ENCODE data around the gene RNF126.
"Not testable (repeated sequence)": the region's sequence is repeated elsewhere in the genome, so short reads cannot be mapped to it uniquely, and the experiment has no call there.

Gene RNF126

DNA sequence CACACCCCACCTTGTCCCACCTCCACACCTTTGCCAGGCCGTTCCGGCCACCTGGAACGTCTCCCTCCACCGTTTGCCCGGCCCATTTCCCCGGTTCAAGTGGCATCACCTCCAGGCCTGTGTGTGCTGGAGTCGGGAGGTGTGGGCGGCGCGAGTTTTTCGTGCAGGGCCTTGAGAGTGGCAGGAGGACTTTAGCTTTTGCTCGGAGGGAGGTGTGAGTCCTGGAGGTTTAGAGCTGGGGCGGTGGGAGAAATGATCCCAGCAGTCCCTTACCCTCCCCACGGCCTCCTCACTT, 41.4 kb upstream of the RNF126 start:
- H3K4me3 ChIP-seq (ENCODE audit: low read depth, low read length): no peak overlapping the region
- no peak for DNase-seq (ENCODE audit: low read depth)
- TF ChIP-seq, protein P1, sequence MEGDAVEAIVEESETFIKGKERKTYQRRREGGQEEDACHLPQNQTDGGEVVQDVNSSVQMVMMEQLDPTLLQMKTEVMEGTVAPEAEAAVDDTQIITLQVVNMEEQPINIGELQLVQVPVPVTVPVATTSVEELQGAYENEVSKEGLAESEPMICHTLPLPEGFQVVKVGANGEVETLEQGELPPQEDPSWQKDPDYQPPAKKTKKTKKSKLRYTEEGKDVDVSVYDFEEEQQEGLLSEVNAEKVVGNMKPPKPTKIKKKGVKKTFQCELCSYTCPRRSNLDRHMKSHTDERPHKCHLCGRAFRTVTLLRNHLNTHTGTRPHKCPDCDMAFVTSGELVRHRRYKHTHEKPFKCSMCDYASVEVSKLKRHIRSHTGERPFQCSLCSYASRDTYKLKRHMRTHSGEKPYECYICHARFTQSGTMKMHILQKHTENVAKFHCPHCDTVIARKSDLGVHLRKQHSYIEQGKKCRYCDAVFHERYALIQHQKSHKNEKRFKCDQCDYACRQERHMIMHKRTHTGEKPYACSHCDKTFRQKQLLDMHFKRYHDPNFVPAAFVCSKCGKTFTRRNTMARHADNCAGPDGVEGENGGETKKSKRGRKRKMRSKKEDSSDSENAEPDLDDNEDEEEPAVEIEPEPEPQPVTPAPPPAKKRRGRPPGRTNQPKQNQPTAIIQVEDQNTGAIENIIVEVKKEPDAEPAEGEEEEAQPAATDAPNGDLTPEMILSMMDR (IDR thresholded peaks at IDR 0.05; ENCODE audit: control insufficient read depth, extremely low read depth, insufficient read depth): no peak

DNA sequence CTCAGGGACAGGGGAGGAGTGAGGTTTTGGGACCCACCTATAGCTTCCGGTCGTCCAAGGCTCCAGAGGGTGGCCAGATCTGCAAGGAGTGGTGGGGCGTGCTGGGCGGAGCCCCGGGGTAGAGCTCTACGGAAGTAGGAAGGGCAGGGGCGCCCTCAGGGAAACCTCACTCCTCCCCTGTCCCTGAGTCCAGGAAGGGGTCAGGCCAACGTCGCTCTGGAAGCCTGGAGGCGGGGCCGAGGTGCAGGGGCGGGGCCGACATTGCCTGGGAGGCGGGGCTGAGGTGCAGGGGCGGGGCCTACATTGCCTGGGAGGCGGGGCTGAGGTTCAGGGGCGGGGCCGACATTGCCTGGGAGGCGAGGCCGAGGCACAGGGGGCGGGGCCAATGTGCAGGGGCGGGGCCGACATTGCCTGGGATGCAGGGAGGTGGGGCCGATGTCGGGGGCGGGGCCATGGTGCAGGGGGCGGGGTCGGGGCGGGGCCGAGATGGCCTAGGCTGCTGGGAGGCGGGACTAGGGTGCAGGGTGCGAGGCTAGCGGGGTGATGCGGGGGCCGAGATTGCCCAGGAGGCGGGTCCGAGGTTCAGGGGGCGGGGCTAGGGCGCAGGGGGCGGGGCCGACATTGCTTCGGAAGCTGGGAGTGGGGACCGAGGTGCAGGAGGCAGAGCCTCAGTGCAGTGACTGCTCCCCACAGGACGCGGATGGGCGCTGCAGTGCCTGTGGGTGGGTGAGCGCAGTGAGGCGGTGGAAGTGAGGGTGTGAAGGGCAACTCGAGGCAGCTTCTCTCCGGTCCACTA, 40.8 kb upstream of the RNF126 start:
- TF ChIP-seq, protein P1 (IDR thresholded peaks at IDR 0.05; ENCODE audit: control insufficient read depth, extremely low read depth, insufficient read depth): no peak
- DNase-seq (ENCODE audit: low read depth): no peak
- H3K4me3 ChIP-seq (ENCODE audit: low read depth, low read length): no peak overlapping the region

DNA sequence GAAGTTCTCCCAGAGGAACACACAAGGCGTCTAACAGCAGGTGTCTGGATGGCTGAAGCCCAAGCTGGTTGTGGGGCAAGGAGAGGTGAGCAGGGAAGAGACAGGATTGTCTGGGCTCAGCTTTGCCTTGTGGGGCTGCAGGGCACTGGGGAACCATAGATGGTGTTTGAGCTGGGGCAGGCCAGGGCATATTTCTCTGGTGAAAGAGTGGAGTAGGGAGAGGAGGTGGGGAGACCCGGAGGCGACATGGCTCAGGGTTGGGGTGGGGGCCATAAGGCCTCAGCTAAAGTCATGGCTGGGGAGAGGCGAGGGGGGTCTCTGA, 40.3 kb upstream of the RNF126 start:
- DNase-seq (ENCODE audit: low read depth): no peak
- H3K4me3 ChIP-seq (ENCODE audit: low read depth, low read length): no peak overlapping the region
- TF ChIP-seq, protein P1 (IDR thresholded peaks at IDR 0.05; ENCODE audit: control insufficient read depth, extremely low read depth, insufficient read depth): no peak

DNA sequence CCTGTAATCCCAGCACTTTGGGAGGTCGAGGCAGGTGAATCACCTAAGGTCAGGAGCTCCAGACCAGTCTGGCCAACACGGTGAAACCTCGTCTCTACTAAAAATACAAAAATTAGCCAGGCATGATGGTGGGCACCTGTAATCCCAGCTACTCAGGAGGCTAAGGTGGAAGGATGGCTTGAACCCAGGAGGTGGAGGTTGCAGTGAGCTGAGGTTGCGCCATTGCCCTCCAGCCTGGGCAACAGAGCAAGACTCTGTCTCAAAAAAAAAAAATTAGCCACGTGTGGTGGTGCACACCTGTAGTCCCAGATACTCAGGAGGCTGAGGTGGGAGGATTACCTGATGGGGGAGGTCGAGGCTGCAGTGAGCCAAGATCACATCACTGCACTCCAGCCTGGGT, 39.8 kb upstream of the RNF126 start:
- H3K4me3 ChIP-seq (ENCODE audit: low read depth, low read length); DNase-seq (ENCODE audit: low read depth): not testable (repeated sequence)

DNA sequence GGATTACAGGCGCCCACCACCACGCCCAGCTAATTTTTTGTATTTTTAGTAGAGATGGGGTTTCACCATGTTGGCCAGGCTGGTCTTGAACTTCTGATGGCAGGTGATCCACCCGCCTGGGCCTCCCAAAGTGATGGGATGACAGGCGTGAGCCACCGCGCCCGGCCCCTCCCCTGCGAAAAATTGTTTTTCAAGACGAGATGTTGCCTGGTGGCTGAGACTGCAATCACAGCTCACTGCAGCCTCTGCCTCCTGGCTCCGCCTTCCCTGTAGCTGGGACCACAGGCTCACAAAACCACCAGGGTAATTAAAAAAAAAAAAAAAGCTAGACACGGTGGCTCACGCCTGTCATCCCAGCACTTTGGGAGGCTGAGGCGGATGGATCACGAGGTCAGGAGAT, 36.9 kb upstream of the RNF126 start:
- DNase-seq (ENCODE audit: low read depth); H3K4me3 ChIP-seq (ENCODE audit: low read depth, low read length): not testable (repeated sequence)

DNA sequence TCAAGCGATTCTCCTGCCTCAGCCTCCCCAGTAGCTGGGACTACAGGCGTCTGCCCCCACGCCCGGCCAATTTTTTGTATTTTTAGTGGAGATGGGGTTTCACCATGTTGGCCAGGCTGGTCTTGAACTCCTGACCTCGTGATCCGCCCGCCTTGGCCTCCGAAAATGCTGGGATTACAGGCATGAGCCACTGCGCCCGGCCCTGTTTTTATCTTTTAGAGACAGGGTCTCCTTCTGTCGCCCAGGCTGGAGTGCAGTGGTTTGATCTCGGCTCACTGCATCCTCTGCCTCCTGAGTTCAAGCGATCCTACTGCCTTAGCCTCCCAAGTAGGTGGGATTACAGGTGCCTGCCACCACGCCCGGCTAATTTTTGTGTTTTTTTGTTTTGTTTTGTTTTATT, 35.5 kb upstream of the RNF126 start:
- not testable (repeated sequence) for H3K4me3 ChIP-seq (ENCODE audit: low read depth, low read length); DNase-seq (ENCODE audit: low read depth)

DNA sequence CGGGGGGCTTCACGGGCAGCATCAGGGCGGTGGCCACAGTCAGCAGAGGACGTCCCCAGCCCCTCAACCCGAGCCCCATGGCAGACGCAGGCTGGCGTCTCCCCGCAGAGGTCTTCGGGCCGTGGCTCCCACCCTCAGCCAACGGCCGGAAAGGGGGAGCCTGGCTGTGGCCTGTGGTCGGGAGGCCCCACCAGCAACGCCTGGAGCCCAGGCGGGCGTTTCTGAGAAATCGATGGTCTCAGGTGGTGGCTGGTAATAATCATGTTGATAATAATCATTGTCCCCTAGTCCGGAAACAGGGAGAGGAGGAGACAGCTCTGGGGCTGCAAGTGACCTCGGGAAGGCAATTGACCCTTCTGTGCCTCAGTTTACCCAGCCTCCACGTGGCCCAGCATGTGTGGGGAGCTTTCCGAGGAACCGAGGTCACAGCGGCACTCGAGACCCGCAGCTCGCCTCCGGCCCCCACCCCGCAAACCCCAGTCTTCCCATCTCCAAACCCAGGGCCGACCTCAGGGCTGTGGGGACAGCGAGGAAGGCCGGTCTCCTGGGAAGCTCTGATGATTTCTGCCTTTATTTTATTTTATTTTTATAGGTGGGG, 32.4 kb upstream of the RNF126 start, which contains the start of gene PRSS57:
Gene PRSS57, minus strand, starts transcription at position 101 of the 598 bp plus-strand sequence. Its CDS starts 22 bp downstream, at position 79.
- H3K4me3 ChIP-seq (ENCODE audit: low read depth, low read length): no peak within 1 kb of the TSS
- DNase-seq (ENCODE audit: low read depth): no peak
- TF ChIP-seq, protein P1 (IDR thresholded peaks at IDR 0.05; ENCODE audit: control insufficient read depth, extremely low read depth, insufficient read depth): no peak

DNA sequence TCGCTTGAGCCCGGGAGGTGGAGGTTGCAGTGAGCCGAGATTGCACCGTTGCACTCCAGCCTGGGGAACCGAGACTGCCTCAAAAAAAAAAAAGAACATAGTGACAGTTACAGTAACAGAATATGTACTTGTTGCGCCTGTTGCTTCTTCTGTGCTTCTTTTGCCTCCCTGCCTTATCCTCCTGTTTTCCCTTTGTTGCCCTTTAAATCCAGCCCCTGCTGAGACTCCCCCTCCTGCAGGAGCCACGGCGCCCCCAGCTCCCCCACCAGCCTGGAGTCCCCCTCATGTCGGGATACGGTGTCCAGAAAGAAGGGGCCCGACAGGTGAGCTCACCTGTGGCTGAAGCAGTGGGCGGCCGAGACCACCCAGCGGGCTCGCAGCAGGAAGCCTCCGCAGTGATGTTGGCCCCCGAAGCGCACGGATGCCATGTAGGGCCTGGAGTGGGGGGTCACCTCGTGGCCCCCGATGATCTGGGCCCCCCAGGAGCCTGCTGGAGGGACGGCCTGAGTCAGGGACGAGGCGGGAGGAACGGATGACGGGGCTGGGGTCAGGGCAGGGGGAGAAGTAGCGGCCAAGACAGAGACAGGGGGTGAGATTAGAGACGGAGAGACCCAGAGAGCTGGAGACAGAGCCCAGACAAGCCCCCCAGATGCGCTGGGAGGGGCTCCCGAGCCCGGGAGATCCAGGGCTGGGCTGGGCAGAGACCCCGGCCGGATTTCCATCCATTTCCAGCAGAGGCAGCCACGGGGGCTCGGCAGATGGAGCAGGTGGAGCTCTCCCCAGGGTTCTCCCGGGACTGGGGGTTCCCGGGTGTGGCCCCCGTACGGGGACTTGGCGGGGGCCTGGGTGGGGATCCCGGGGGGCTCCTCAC, 31.7 kb upstream of the RNF126 start:
- TF ChIP-seq, protein P1 (IDR thresholded peaks at IDR 0.05; ENCODE audit: control insufficient read depth, extremely low read depth, insufficient read depth): no peak
- H3K4me3 ChIP-seq (ENCODE audit: low read depth, low read length): no peak overlapping the region
- DNase-seq (ENCODE audit: low read depth): no peak

All from LNCaP clone FGC (cell line).